Ishikawa (cell line): ENCODE results near the gene GSE1.

ENCODE experiments used
- CEBPB ChIP-seq: IDR thresholded peaks from 2 replicates; pipeline ENCODE4 v1.6.1; 2012
- FOXM1 ChIP-seq: IDR thresholded peaks from 2 replicates; pipeline ENCODE4 v1.6.1; 2012; ENCODE audit warnings: low read depth, borderline replicate concordance
- NFIC ChIP-seq: IDR thresholded peaks from 2 replicates; pipeline ENCODE4 v1.6.1; 2012
- RAD21 ChIP-seq: IDR thresholded peaks from 2 replicates; pipeline ENCODE4 v1.6.1; 2012; ENCODE audit warnings: low read depth
- TEAD4 ChIP-seq: IDR thresholded peaks from 2 replicates; pipeline ENCODE4 v1.6.1; 2012
- YY1 ChIP-seq: IDR thresholded peaks from 2 replicates; pipeline ENCODE4 v1.6.1; 2012; ENCODE audit warnings: low read depth
- TF ChIP-seq, protein P1 (sequence below): IDR thresholded peaks from 2 replicates; pipeline ENCODE4 v1.6.1; 2012; ENCODE audit warnings: low read depth, mild to moderate bottlenecking

DNA sequence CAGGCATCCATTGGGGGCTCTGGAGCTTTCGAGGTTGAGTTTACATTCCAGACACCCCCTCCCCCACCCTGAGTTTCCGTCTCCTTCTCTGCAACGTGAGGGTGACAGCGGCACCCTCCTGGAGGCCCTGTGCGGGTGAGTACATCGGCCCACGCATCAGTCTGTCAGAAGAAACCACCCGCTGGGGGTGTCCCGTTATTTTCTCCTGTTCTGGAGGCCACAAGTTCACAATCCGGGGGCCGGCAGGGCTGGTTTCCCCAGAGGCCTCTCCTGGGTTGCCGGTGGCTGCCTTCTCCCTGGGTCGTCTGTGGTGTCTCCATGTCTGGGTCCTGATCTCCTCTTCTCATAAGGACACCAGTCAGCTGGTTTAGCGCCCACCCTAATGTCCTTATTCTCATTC, 35.7 kb downstream of the GSE1 start:
- no peak for TF ChIP-seq CEBPB
- TF ChIP-seq FOXM1: no peak
- TF ChIP-seq NFIC: no peak
- TF ChIP-seq TEAD4: no peak
- TF ChIP-seq, protein P1, sequence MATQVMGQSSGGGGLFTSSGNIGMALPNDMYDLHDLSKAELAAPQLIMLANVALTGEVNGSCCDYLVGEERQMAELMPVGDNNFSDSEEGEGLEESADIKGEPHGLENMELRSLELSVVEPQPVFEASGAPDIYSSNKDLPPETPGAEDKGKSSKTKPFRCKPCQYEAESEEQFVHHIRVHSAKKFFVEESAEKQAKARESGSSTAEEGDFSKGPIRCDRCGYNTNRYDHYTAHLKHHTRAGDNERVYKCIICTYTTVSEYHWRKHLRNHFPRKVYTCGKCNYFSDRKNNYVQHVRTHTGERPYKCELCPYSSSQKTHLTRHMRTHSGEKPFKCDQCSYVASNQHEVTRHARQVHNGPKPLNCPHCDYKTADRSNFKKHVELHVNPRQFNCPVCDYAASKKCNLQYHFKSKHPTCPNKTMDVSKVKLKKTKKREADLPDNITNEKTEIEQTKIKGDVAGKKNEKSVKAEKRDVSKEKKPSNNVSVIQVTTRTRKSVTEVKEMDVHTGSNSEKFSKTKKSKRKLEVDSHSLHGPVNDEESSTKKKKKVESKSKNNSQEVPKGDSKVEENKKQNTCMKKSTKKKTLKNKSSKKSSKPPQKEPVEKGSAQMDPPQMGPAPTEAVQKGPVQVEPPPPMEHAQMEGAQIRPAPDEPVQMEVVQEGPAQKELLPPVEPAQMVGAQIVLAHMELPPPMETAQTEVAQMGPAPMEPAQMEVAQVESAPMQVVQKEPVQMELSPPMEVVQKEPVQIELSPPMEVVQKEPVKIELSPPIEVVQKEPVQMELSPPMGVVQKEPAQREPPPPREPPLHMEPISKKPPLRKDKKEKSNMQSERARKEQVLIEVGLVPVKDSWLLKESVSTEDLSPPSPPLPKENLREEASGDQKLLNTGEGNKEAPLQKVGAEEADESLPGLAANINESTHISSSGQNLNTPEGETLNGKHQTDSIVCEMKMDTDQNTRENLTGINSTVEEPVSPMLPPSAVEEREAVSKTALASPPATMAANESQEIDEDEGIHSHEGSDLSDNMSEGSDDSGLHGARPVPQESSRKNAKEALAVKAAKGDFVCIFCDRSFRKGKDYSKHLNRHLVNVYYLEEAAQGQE: no peak
- no peak for TF ChIP-seq YY1
- TF ChIP-seq RAD21: no peak
